ENCODE measurements around the gene LRRC8A.
"Not testable (repeated sequence)": the region's sequence is repeated elsewhere in the genome, so short reads cannot be mapped to it uniquely, and the experiment has no call there.

Gene LRRC8A

GRCh38 chr9:128851779-128852600 lies 29.9 kb upstream of the LRRC8A start:
- Mint-ChIP-seq H3K36me3 (ENCODE audit: low read depth) (peaks cover 27% of the 10 kb centered on the region), H3K4me1 (peaks cover 34% of the 10 kb centered on the region), H3K9me3 (peaks cover 21% of the 10 kb centered on the region)
- not testable (repeated sequence) for H3K27ac Mint-ChIP-seq; H3K4me3 Mint-ChIP-seq; H3K27me3 Mint-ChIP-seq (ENCODE audit: low read depth)
- peak; percentile 56 to 60 (median 60) for TF ChIP-seq CTCF (IDR thresholded peaks at IDR 0.05; ENCODE audit: unreplicated experiment in 3 of 3)

DNA sequence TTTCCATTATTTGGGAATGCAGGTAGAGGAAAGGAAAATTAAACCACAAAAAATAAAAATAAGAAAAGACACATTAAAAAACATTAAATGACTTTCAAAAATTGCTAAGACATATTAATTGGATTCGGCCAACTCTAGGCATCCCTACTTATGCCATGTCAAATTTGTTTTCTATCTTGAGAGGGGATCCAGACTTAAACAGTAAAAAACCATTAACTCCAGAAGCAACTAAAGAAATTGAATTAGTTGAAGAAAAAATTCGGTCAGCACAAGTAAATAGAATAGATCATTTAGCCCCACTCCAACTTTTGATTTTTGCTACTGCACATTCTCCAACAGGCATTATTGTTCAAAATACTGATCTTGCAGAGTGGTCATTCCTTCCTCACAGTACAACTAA lies 29.3 kb upstream of the LRRC8A start:
- H3K27ac Mint-ChIP-seq; H3K4me3 Mint-ChIP-seq; H3K27me3 Mint-ChIP-seq (ENCODE audit: low read depth): not testable (repeated sequence)
- H3K4me1 Mint-ChIP-seq, result peaks cover 38% of the 10 kb centered on the region
- H3K9me3 Mint-ChIP-seq, result peaks cover 18% of the 10 kb centered on the region
- peaks cover 24% of the 10 kb centered on the region for H3K36me3 Mint-ChIP-seq (ENCODE audit: low read depth)

GRCh38 chr9:128854454-128854853 lies 27.5 kb upstream of the LRRC8A start:
- not testable (repeated sequence) for H3K4me3 Mint-ChIP-seq; H3K27me3 Mint-ChIP-seq (ENCODE audit: low read depth)
- Mint-ChIP-seq H3K36me3 (ENCODE audit: low read depth) (peaks cover 17% of the 10 kb centered on the region), H3K9me3 (peaks cover 12% of the 10 kb centered on the region), H3K27ac (peak overlapping the region; percentile 29 to 52 (median 34)), H3K4me1 (peaks cover 38% of the 10 kb centered on the region)

GRCh38 chr9:128858476-128858875 lies 23.5 kb upstream of the LRRC8A start:
- not testable (repeated sequence) for H3K9me3 Mint-ChIP-seq; H3K36me3 Mint-ChIP-seq (ENCODE audit: low read depth); H3K27me3 Mint-ChIP-seq (ENCODE audit: low read depth)
- Mint-ChIP-seq H3K4me3 (peak overlapping the region in 2 of 3 experiments; percentile 54 to 69), H3K4me1 (peaks cover 40% of the 10 kb centered on the region), H3K27ac (peak overlapping the region in 1 of 3 experiments; percentile 93)

DNA sequence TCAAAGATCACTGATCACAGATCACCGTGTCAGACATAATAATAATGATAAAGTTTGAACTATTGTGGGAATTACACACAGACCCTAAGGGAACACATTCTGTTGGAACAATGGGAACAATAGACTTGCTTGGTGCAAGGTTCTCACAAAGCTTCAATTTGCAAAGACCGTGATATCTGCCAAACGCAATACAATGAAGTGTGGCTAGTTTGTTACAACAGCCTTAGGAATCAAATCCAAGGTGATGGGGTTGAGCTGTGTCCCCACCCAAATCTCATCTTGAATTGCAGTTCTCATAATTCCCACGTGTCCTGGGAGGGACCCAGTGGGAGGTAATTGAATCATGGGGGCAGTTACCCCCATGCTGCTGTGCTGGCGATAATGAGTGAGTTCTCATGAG lies 21.0 kb upstream of the LRRC8A start:
- Mint-ChIP-seq H3K9me3 (no peaks in the 10 kb centered on the region), H3K4me3 (no peak overlapping the region), H3K27ac (peak overlapping the region in 2 of 3 experiments; percentile 26 to 97), H3K36me3 (ENCODE audit: low read depth) (no peaks in the 10 kb centered on the region), H3K4me1 (peaks cover 25% of the 10 kb centered on the region), H3K27me3 (ENCODE audit: low read depth) (no peaks in the 10 kb centered on the region)
- TF ChIP-seq CTCF (IDR thresholded peaks at IDR 0.05; ENCODE audit: unreplicated experiment in 3 of 3), result no peak

DNA sequence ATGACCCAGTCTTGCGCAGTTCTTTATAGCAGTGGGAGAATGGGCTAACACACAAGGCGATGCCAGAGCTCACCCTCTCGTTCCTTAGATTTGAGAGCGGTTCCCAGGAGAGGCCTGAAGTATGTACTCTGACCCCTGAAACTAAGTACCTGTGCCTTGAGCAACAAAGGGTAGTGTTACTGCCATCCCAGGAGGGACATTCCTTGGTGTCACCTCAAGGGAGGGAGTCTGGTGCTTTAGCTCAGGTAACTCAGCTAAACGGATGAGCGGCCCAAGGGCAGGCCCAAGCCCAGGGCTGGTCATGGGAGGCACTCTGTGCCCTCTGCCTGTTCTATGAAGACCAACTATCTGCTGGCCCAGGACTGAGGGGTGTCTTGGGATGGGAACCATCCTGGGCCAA lies 20.4 kb upstream of the LRRC8A start:
- Mint-ChIP-seq H3K9me3 (no peaks in the 10 kb centered on the region), H3K36me3 (ENCODE audit: low read depth) (no peaks in the 10 kb centered on the region), H3K27ac (peak overlapping the region in 2 of 3 experiments; percentile 26 to 97), H3K4me1 (peaks cover 20% of the 10 kb centered on the region), H3K4me3 (no peak overlapping the region), H3K27me3 (ENCODE audit: low read depth) (no peaks in the 10 kb centered on the region)
- no peak for TF ChIP-seq CTCF (IDR thresholded peaks at IDR 0.05; ENCODE audit: unreplicated experiment in 3 of 3)

DNA sequence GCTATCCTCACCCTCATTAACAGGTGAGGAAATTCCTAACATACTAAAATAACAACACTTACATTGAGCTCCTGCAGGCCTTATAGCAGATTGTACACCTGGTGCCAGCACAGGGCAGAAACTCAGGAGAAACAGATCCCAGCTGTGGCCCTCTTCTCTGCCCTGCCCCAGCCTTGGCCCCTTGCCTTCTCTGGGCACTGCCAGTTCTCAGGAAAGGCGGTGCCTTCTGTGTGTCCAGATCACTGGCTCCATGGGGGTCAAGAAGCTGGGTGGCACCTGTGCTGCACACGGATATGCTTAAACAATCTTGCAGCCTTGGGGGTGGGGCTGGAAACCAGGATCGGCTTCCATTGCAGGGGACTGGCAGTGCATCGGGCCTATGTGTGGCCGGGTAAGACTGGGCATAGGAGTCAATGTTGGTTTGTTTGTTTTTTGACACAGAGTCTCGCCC lies 19.5 kb upstream of the LRRC8A start:
- no peak overlapping the region for H3K4me3 Mint-ChIP-seq
- no peaks in the 10 kb centered on the region for H3K9me3 Mint-ChIP-seq
- no peak for TF ChIP-seq CTCF (IDR thresholded peaks at IDR 0.05; ENCODE audit: unreplicated experiment in 3 of 3)
- H3K27me3 Mint-ChIP-seq (ENCODE audit: low read depth), result no peaks in the 10 kb centered on the region
- H3K36me3 Mint-ChIP-seq (ENCODE audit: low read depth), result no peaks in the 10 kb centered on the region
- H3K27ac Mint-ChIP-seq, result peak overlapping the region in 2 of 3 experiments; percentile 37 to 86
- H3K4me1 Mint-ChIP-seq, result peaks cover 11% of the 10 kb centered on the region
